Esophagus (tissue), 2 donors: Measurements from ENCODE around the gene TMEM176A. TPM values are rescaled to one million over a fixed set of nuclear protein-coding genes. Genes with fewer than 3 reads are reported as not detected.

Experiments
- H3K27ac ChIP-seq, 2 donors: one replicate each; pipeline ENCODE4 v1.5.1; 2013; ENCODE audit warnings: low read depth in 2 of 2, mild to moderate bottlenecking in 2 of 2, inconsistent platforms in 1 of 2, low read length in 1 of 2, moderate library complexity in 1 of 2
- H3K27me3 ChIP-seq, 2 donors: one replicate each; pipeline ENCODE4 v1.6.1; 2013; ENCODE audit warnings: low read length in 2 of 2, control low read depth in 1 of 2, mild to moderate bottlenecking in 1 of 2; ENCODE audit not compliant: insufficient read depth in 2 of 2, control insufficient read depth in 1 of 2
- H3K36me3 ChIP-seq, 2 donors: one replicate each; pipeline ENCODE4 v1.6.1; 2013; ENCODE audit warnings: low read length in 1 of 2; ENCODE audit not compliant: control insufficient read depth in 2 of 2, insufficient read depth in 2 of 2
- H3K4me1 ChIP-seq, 2 donors: one replicate each; pipeline ENCODE4 v1.6.1; 2013; ENCODE audit warnings: low read length in 1 of 2; ENCODE audit not compliant: control insufficient read depth in 2 of 2, insufficient read depth in 2 of 2
- H3K4me3 ChIP-seq, 2 donors: one replicate each; pipeline ENCODE4 v1.5.1; 2013; ENCODE audit warnings: low read length in 2 of 2, mild to moderate bottlenecking in 2 of 2, low read depth in 1 of 2, moderate library complexity in 1 of 2
- H3K9me3 ChIP-seq, 2 donors: one replicate each; pipeline ENCODE4 v1.6.1; 2013; ENCODE audit warnings: mild to moderate bottlenecking in 2 of 2, low read depth in 1 of 2, low read length in 1 of 2, moderate library complexity in 1 of 2; ENCODE audit not compliant: control insufficient read depth in 2 of 2, insufficient read depth in 1 of 2
- WGBS, 2 donors: extraction: QIAGEN DNeasy Blood & Tissue Kit; methylation state at CpG; one replicate each; pipeline ENCODE4 v1.1.7; 2013; 5-methylcytosine and 5-hydroxymethylcytosine counted together
- polyA plus RNA-seq, 2 donors: library from polyadenylated mRNA; stranded (reverse); fragments of 200-250 nt; gene quantifications; one replicate each; pipeline ENCODE4 v1.2.3, GENCODE V29; 2013
- donor health status: healthy with polysubstance abuse.
- donor health status: Bipolar disorder and iron deficiency.

Gene TMEM176A, protein sequence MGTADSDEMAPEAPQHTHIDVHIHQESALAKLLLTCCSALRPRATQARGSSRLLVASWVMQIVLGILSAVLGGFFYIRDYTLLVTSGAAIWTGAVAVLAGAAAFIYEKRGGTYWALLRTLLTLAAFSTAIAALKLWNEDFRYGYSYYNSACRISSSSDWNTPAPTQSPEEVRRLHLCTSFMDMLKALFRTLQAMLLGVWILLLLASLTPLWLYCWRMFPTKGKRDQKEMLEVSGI
- 1 to 10 TPM; 4.8 to 9.4 TPM for polyA plus RNA-seq

DNA sequence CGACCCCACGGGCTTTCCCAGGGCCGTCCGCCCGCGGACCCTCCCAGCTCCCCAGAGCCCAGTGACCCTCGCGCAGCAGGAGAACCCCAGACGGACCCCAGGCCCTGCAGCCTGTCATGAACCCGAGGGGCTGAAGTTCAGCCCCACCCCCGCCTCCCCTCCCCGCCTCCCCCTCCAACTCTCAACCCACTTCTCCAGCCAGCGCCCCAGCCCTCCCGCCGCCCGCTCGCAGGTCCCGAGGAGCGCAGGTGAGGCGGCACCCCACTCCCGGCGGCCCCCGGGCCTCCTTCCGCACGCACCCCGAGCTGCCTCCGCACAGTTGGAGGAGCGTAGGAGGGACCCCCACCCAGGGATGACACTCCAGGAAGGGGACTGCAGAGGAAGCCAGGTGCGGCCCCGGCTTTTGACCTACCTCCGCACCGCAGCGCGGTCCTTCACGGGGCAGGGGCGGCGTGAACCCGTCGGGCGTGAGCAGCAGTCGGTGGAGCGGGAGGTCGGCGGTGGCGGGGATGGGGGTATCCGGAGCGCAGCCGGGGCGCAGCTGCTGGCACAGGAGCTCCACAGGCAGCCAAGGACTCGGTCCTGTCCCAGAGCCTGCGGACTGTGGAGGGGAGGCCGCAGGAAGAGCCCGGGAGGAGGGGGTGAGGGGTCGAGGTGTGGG lies at the start of gene TMEM176A:
TSS of gene TMEM176A (plus strand) at position 189 of the 661 bp plus-strand sequence. CDS start 782 bp downstream, outside the sequence.
- Histone ChIP-seq H3K4me1 (no peaks in the 10 kb centered on the region), H3K36me3 (no peaks in the 10 kb centered on the region), H3K9me3 (peaks cover 0 to 3% of the 10 kb centered on the region in 2 donors), H3K27ac (peak within 1 kb of the TSS; percentile 51 to 66), H3K27me3 (peaks cover 0 to 8% of the 10 kb centered on the region in 2 donors), H3K4me3 (peak within 1 kb of the TSS; percentile 39 to 61)
- 3 to 4% methylated on average over 43 to 54 of the region's 54 CpGs for WGBS, 2 donors

DNA sequence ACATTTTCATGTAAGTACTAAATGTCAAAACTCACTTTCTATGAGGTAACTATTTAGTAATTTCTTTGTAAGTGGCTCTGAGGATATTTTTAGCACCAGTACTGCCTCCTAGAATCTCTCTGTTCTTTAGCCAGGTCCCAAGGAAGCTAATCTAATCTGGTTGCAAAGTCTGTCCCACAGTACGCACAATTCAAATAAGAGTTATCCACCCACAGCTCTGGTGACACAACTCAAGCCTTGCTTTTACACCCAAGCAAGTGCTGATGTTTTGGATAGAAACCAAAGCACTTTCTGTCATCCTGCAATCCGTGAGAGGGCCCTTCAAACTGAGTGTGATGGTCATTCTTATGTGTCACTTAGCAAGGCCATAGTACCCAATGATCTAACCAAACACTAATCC lies 48.9 kb upstream of the TMEM176A start:
- Histone ChIP-seq H3K9me3 (no peaks in the 10 kb centered on the region), H3K36me3 (no peaks in the 10 kb centered on the region), H3K4me1 (no peaks in the 10 kb centered on the region), H3K27ac (no peak overlapping the region), H3K27me3 (peaks cover 0 to 3% of the 10 kb centered on the region in 2 donors), H3K4me3 (no peak overlapping the region)
- WGBS, 2 donors = 44 to 54% methylated on average over 2 of the region's 2 CpGs

DNA sequence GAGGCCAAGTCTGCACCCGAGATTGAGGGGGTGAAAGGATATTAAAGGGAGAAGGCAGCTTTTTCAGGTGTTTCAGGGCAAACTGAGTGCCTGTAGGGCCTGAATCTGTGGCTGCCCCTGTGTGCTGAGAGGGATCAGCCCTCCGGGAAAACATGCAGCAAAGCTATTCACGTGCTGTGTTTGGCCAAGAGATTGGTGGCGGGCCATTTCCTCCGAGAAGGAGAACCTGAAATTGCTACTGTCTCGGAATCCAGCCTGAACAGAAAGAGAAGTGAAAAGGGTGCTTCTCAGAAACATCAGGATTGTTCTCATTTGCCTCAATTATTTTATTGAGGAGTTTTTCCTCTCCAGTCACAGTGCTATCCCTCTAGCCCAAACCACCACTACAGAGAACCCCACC lies 47.3 kb upstream of the TMEM176A start:
- no peaks in the 10 kb centered on the region for H3K4me1 ChIP-seq
- H3K9me3 ChIP-seq = no peaks in the 10 kb centered on the region
- no peaks in the 10 kb centered on the region for H3K36me3 ChIP-seq
- H3K27ac ChIP-seq = no peak overlapping the region
- H3K4me3 ChIP-seq = no peak overlapping the region
- 60 to 70% methylated on average over 6 of the region's 6 CpGs for WGBS, 2 donors
- H3K27me3 ChIP-seq = peaks cover 0 to 3% of the 10 kb centered on the region in 2 donors

DNA sequence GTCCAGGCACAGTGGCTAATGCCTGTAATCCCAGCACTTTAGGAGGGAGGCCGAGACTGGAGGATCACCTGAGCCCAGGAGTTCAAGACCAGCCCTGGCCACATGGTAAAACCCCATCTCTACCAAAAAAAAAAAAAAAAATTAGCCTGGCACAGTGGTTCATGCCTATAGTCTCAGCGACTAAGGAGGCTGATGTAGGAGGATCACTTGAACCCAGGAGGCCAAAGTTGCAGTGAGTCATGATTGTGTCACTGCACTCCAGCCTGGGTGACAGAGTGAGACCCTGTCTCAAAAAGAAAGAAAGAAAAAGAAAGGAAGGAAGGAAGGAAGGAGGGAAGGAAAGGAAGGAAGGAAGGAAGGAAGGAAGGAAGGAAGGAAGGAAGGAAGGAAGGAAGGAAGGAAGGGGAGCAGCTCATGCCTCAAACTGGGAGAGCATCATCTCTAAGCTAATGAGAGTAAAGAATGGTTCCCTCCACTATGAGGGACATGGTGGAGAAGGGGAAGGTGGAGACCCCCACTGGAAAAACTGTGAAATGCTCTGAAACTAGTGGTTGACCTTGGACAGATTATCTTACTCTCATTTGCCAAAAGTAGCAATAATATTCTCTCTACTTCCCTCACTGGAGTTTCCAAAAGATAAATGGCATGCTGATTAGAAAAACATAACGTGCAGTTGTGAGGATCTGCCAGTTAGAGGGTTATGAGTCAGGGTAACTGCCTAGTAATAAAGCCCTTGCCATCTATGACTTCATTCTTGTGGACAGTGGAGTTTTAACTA lies 46.6 kb upstream of the TMEM176A start:
- H3K4me1 ChIP-seq = no peaks in the 10 kb centered on the region
- H3K4me3 ChIP-seq = no peak overlapping the region
- 34 to 37% methylated on average over 3 of the region's 3 CpGs for WGBS, 2 donors
- no peak overlapping the region for H3K27ac ChIP-seq
- H3K36me3 ChIP-seq = no peaks in the 10 kb centered on the region
- H3K27me3 ChIP-seq = peaks cover 0 to 3% of the 10 kb centered on the region in 2 donors
- H3K9me3 ChIP-seq = no peaks in the 10 kb centered on the region

DNA sequence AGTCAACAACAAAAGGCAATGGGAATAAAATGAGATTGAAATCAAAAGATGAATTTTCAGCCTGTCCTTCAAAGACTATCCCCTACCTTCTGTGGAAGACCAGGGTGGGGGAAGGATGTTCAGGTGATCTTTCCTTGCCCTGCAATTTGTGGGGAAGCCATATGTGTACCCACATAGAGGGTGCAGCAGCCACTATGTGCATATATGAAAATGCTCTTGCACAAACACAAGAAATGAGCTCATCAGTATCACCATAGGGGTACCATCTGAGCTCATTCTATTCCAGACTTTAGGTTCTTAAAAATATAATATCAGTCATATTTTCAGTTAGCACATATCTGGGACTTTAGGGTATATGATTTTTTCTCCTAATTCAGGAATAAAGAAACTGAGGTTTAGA lies 45.6 kb upstream of the TMEM176A start:
- no peaks in the 10 kb centered on the region for H3K4me1 ChIP-seq
- no peaks in the 10 kb centered on the region for H3K9me3 ChIP-seq
- peak overlapping the region; percentile 13 to 29 for H3K27ac ChIP-seq
- H3K36me3 ChIP-seq = no peaks in the 10 kb centered on the region
- H3K27me3 ChIP-seq = peaks cover 0 to 3% of the 10 kb centered on the region in 2 donors
- no peak overlapping the region for H3K4me3 ChIP-seq

DNA sequence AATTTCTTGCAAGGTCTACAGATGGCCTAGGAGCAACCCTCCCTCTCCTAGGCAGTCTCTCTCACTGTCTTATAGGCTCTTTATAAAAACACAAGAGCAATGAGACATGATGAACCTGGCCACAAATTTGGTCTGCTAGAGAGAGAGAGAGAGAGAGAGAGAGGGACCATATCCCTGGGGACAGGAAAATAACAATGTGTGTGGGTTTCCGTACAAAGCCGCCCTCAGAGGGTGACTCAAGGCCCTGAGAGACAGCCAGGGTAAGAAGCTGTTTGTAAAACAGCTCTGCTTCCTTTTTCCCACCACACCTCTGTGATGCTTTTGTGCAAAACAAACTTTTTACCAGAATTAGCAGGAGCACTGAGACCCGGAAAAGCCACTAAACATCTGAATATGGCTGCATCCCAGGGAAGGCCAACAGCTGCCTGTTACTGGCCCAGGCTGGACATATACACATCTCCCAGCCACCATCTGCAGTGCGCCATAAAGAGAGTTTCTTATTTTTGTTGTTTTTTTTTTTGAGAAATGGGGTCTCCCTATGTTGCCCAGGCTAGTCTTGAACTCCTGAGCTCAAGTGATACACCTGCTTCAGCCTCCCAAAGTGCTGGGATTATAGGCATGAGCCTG lies 45.0 kb upstream of the TMEM176A start:
- no peak overlapping the region for H3K4me3 ChIP-seq
- H3K27ac ChIP-seq = peak overlapping the region; percentile 28 to 29
- H3K9me3 ChIP-seq = no peaks in the 10 kb centered on the region
- WGBS, 2 donors = 62 to 63% methylated on average over 4 of the region's 4 CpGs
- peaks cover 0 to 3% of the 10 kb centered on the region in 2 donors for H3K27me3 ChIP-seq
- H3K4me1 ChIP-seq = no peaks in the 10 kb centered on the region
- H3K36me3 ChIP-seq = no peaks in the 10 kb centered on the region

DNA sequence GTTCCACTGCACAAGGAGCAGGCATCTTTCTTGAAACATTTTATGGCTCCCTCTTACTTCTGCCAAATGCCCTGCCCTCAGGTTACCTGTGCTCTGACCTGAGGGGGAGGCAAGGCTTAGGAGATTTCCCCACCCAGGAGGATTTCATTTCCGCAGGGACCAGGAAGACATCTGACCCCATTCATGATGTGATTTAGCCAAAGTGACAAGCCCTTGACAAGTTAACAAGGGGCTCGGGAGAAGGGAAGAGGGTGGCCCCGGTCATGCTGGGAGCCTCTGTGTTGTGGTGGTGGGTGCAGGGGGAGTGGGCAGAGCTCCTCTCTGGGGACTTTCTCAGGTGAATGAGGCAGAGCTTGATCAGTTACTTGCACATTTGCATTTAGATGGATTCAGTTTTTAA lies 44.4 kb upstream of the TMEM176A start:
- 55 to 71% methylated on average over 3 of the region's 3 CpGs for WGBS, 2 donors
- peak overlapping the region in 1 of 2 donors; percentile 23 for H3K27ac ChIP-seq
- no peaks in the 10 kb centered on the region for H3K36me3 ChIP-seq
- no peak overlapping the region for H3K4me3 ChIP-seq
- no peaks in the 10 kb centered on the region for H3K4me1 ChIP-seq
- H3K27me3 ChIP-seq = peaks cover 0 to 3% of the 10 kb centered on the region in 2 donors
- H3K9me3 ChIP-seq = no peaks in the 10 kb centered on the region

DNA sequence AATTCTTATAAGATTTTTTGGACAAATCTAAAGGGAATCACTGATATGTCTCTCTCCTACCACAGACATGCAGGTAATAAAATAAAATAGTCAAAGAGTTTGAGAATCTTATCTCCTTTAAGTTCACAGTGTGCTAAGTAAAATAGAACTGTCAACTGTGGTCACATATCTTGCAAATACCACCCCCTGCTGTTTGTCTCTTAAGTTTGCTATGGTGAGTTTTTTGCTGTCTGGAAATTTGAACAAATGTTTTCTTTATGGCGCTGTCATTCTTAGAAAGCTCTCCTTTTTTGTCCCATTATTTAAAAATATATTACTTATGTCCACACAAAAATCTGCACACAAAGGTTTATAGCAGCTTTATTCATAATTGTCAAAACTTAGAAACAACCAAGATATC lies 43.7 kb upstream of the TMEM176A start:
- Histone ChIP-seq H3K36me3 (no peaks in the 10 kb centered on the region), H3K27me3 (peaks cover 0 to under 1% of the 10 kb centered on the region in 2 donors), H3K4me3 (no peak overlapping the region), H3K27ac (no peak overlapping the region), H3K4me1 (no peaks in the 10 kb centered on the region), H3K9me3 (no peaks in the 10 kb centered on the region)
- 32 to 40% methylated on average over 1 of the region's 1 CpG for WGBS, 2 donors

DNA sequence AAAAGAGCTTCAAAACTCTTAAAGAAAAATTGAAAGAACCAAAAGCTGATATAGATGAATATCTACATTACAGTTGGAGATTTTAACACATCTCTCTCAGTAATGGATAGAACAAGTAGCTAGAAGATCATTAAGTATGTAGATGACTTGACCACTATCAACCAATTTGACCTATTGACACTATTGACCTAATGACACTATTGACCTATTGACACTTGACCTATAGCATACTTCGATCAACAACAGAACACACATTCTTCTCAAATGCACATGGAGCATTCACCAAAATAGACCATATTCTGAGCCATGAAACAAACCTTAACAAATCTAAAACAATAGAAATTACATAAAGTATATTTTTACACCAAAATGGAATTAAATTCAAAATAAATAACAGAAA lies 41.1 kb upstream of the TMEM176A start:
- Histone ChIP-seq H3K9me3 (no peaks in the 10 kb centered on the region), H3K4me3 (no peak overlapping the region), H3K27me3 (no peaks in the 10 kb centered on the region), H3K36me3 (no peaks in the 10 kb centered on the region), H3K4me1 (no peaks in the 10 kb centered on the region), H3K27ac (no peak overlapping the region)
- WGBS, 2 donors = 69 to 85% methylated on average over 1 of the region's 1 CpG
